Left forelimb (tissue), 1 donor: Measurements from ENCODE around the gene RBPJ.

ENCODE experiments used
- DNase-seq: peaks from one replicate; pipeline ENCODE4 v3.0.0-alpha.2; 2018; ENCODE audit warnings: low spot score

Gene RBPJ

GRCh38 chr4:26320538-26321372 lies at the start of gene RBPJ:
Gene RBPJ (plus strand): TSS chr4:26321014. CDS start chr4:26321029, 15 bp downstream.
- DNase-seq: peak; percentile 98

- DNase-seq: no peak
These were observed 49.1 kb upstream of the RBPJ start for GRCh38 chr4:26271703-26272102.

DNA sequence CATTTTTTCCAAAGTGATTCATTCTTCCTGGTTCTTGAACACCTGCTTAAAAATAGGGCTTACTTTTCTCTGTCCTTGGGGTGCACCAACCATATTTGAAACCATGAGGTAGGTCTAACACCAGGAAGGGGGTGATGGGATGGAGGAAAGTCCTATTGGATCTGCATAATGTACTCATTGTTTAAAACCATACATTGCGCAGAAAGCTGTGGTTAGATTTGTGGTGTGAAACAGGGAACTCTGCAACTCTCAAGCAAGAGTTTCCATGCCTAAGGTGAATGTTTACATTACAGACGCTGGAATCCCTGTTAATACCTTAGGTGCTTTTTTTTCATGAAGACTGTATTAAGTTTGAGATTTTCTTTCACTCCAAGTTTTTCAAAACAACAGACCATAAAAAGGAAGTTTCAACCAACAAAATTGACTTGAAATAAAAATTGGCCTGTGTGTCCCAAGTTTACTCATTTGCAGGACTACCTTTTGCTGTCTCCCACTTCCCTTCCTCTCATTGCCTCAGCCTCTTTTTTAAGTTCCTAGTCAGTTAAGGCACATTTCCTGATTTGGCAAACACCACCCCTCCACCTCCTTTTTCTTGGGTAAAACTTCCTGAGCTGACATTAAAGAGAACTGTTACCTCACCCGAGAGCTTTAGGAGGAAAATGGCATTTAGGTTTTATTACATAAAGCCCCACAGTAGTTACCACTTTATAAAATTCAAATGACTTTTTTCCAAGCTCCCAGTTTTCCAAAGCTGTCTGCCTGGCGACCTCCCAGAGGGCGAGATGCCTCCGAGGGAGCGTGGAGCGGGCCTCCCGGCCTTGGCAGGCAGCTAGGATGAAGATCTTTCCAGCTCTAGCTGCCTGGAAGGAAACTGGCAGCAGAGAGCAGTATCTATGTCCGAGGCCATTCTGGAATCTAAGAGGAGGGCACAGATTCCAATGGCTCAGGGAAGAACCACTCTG lies 47.9 kb upstream of the RBPJ start:
- DNase-seq: peak; percentile 71

DNA sequence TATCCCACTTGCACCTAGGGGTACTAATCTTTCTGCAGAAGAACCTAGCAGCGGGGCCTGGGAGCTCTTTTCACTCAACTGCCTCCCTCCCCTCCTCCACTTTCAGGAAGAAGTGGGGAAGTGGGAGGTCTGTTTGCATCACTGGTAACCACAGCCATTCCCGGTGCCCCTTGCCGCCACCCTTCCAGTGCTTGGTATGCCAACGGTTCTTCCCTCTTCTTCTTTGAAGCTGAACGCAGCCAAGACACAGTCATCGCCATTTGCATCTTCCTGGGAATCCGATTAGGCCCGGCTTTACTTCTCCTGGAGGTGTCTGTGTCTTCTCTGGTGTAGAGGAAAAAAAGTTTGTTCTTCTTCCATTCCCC lies 47.2 kb upstream of the RBPJ start:
- DNase-seq: no peak

DNA sequence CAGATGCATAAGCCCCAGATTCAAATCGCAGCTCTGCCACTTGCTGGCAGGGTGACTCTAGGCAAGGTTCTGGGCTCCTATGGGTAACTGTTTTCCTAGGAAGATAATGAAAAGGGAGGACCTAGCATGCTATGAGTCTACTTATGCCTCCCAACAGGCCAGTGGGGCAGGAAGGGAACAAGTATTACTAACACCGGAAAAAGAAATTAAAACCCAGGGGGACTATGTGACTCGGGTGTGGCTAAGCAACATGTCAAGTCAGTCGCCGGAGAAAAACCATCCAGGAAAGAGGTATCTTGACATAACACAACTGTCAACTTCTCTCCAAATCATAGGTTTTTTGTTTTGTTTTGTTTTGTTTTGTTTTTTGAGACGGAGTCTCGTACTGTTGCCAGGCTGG lies 45.5 kb upstream of the RBPJ start:
- no peak for DNase-seq

- DNase-seq: no peak
These were observed 41.4 kb upstream of the RBPJ start for GRCh38 chr4:26279446-26279845.

- no peak for DNase-seq
These were observed 38.9 kb upstream of the RBPJ start for GRCh38 chr4:26281881-26282280.

DNA sequence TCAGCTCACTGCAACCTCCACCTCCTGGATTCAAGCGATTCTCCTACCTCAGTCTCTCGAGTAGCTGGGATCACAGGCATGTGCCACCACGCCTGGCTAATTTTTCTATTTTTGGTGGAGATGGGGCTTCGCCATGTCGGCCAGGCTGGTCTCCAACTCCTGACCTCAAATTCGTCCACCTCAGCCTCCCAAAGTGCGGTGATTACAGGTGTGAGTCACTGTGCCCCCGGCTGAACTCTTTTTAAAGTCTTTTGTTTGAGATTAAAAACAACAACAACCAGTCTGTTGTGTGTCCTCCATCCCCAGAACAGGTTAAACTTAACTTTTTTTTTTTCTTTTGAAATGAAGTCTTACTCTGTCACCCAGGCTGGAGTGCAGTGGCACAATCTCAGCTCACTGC lies 36.3 kb upstream of the RBPJ start:
- no peak for DNase-seq

GRCh38 chr4:26285272-26285671 lies 35.5 kb upstream of the RBPJ start:
- DNase-seq: no peak

DNA sequence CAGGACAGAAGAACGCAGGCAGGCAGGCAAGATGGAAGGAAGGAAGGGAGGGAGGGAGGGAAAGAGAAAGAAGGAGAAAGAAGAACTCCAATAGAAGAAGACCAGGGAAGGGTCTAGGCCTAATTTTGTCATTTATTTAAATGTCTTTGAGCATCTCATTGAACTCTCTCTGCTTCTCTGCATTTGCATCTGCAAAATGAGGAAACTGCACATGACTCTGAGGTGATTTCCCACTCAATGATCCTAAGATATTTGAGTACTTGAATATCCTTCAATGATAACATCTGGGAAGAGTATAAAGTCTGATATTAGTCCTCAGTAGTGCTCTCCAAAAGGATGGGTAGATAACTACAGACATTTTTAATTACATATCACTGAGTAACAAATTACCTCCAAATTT lies 33.1 kb upstream of the RBPJ start:
- no peak for DNase-seq

DNA sequence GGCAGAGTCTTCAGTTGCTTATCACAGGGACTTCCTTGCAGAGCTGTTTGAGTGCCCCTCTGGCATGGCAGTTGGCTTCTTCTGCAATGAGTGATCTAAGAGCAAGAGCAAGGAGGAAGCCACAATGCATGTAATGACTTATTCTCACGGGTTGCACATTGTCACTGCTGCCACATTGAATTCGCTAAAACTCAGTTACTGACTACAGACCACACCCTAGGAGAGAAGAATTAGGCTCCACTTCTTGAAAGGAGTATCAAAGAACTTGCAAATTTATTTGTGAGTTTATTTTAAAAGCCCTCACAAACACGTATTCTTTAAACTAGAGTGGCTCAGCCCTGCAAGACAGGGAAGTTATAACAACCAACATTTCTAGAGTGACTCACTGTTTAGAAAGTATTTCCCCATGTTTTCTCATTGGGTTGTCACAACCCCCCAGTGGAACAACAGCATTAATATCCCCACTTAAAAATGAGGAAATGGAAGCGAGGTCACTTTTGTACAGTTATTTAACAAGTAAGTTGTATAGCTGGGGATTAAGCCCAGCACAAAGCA lies 32.4 kb upstream of the RBPJ start:
- DNase-seq: no peak

- DNase-seq: no peak
These were observed 31.4 kb upstream of the RBPJ start for GRCh38 chr4:26289401-26289800.

GRCh38 chr4:26290321-26290720 lies 30.5 kb upstream of the RBPJ start:
- no peak for DNase-seq

- DNase-seq: no peak
These were observed 25.9 kb upstream of the RBPJ start for GRCh38 chr4:26294904-26295303.

DNA sequence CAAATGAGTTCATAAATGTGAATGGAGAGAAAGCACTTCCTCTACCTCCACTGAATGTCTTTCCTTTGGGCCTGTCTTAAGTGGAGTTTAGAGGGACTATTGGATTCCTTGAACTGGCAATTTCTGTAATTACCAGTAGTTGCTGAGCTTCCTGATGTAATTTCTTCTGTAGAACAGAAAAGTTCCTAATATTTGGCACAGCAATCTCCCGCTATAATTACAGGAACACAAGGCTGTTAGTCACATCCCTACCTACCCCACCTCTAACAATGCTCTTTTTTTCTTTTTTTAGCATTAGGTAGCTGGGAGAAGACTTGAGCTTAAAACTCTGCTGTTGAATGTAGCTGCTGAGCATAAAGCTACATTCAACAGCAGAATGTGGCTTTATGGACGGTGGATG lies 24.8 kb upstream of the RBPJ start:
- no peak for DNase-seq

- no peak for DNase-seq
These were observed 24.3 kb upstream of the RBPJ start for GRCh38 chr4:26296514-26296913.

GRCh38 chr4:26297219-26297618 lies 23.6 kb upstream of the RBPJ start:
- no peak for DNase-seq

- no peak for DNase-seq
These were observed 22.4 kb upstream of the RBPJ start for GRCh38 chr4:26298198-26298947.

GRCh38 chr4:26299254-26299882 lies 21.4 kb upstream of the RBPJ start:
- no peak for DNase-seq

GRCh38 chr4:26300314-26301307 lies 20.2 kb upstream of the RBPJ start:
- no peak for DNase-seq
